Liver (tissue), 9 donors: ENCODE data around the gene DAAM1. TPM values are rescaled to one million over a fixed set of nuclear protein-coding genes. Genes with fewer than 3 reads are reported as not detected.

Experiments used
- DNase-seq: peaks from one replicate; pipeline ENCODE4 v3.0.0-alpha.2; 2017; ENCODE audit warnings: low spot score
- H3K27ac ChIP-seq, 2 donors: one replicate each; pipeline ENCODE4 v1.7.0; 2013; ENCODE audit warnings: inconsistent platforms in 2 of 2, low read length in 2 of 2, control low read depth in 1 of 2, low read depth in 1 of 2, mild to moderate bottlenecking in 1 of 2
- H3K27me3 ChIP-seq, 4 donors: one replicate each; pipeline versions ENCODE4 v1.6.1 to v1.7.0; 2013; ENCODE audit warnings: low read length in 3 of 4, inconsistent platforms in 1 of 4, mild to moderate bottlenecking in 1 of 4, moderate library complexity in 1 of 4; ENCODE audit not compliant: control insufficient read depth in 4 of 4, insufficient read depth in 4 of 4
- H3K36me3 ChIP-seq, 4 donors: one replicate each; pipeline versions ENCODE4 v1.6.1 to v1.7.0; 2013; ENCODE audit warnings: low read length in 3 of 4, mild to moderate bottlenecking in 3 of 4, low read depth in 1 of 4, moderate library complexity in 1 of 4; ENCODE audit not compliant: control insufficient read depth in 4 of 4, insufficient read depth in 3 of 4
- H3K4me1 ChIP-seq, 4 donors: one replicate each; pipeline versions ENCODE4 v1.6.1 to v1.7.0; 2013; ENCODE audit warnings: low read length in 3 of 4, mild to moderate bottlenecking in 3 of 4, moderate library complexity in 1 of 4; ENCODE audit not compliant: control insufficient read depth in 4 of 4, insufficient read depth in 4 of 4
- H3K4me3 ChIP-seq, 3 donors: one replicate each; pipeline versions ENCODE4 v1.6.1 to v1.7.0; 2013; ENCODE audit warnings: low read length in 3 of 3, control low read depth in 1 of 3, low read depth in 1 of 3, mild to moderate bottlenecking in 1 of 3
- H3K9ac ChIP-seq, 2 donors: one replicate each; pipeline ENCODE4 v1.7.0; 2013; ENCODE audit warnings: low read length in 2 of 2, mild to moderate bottlenecking in 2 of 2, moderate library complexity in 2 of 2, control low read depth in 1 of 2, low read depth in 1 of 2
- H3K9me3 ChIP-seq, 4 donors: one replicate each; pipeline versions ENCODE4 v1.6.1 to v1.7.0; 2013; ENCODE audit warnings: low read length in 3 of 4; ENCODE audit not compliant: control insufficient read depth in 4 of 4
- EGR1 ChIP-seq, 2 donors: IDR thresholded peaks; 2 replicates each; pipeline ENCODE4 v1.6.1; 2016 to 2018; ENCODE audit warnings: antibody characterized with exemption in 2 of 2, low read depth in 2 of 2
- FOXA2 ChIP-seq: IDR thresholded peaks from 2 replicates; pipeline ENCODE4 v1.6.1; 2016; ENCODE audit warnings: antibody characterized with exemption
- GABPA ChIP-seq, 2 donors: IDR thresholded peaks in 1 of 2; conservative IDR thresholded peaks in 1 of 2; 2 replicates each; pipeline ENCODE4 v1.6.1; 2016; ENCODE audit warnings: antibody characterized with exemption in 2 of 2, mild to moderate bottlenecking in 1 of 2, moderate library complexity in 1 of 2
- HNF4G ChIP-seq: IDR thresholded peaks from 2 replicates; pipeline ENCODE4 v1.6.1; 2016; ENCODE audit warnings: antibody characterized with exemption
- JUND ChIP-seq, 2 donors: IDR thresholded peaks; 2 replicates each; pipeline ENCODE4 v1.6.1; 2016; ENCODE audit warnings: antibody characterized with exemption in 2 of 2
- NR2F2 ChIP-seq: IDR thresholded peaks from 2 replicates; pipeline ENCODE4 v1.6.1; 2016; ENCODE audit warnings: antibody characterized with exemption
- RAD21 ChIP-seq, 2 donors: IDR thresholded peaks; 2 replicates each; pipeline ENCODE4 v1.6.1; 2016; ENCODE audit warnings: antibody characterized with exemption in 2 of 2, mild to moderate bottlenecking in 2 of 2
- RXRA ChIP-seq, 2 donors: IDR thresholded peaks; 2 replicates each; pipeline ENCODE4 v1.6.1; 2017 to 2018; ENCODE audit warnings: antibody characterized with exemption in 2 of 2, mild to moderate bottlenecking in 1 of 2
- SP1 ChIP-seq: IDR thresholded peaks from 2 replicates; pipeline ENCODE4 v1.6.1; 2018; ENCODE audit warnings: antibody characterized with exemption, mild to moderate bottlenecking
- TAF1 ChIP-seq: conservative IDR thresholded peaks from 2 replicates; pipeline ENCODE4 v1.6.1; 2016; ENCODE audit warnings: antibody characterized with exemption, mild to moderate bottlenecking
- YY1 ChIP-seq: IDR thresholded peaks from 2 replicates; pipeline ENCODE4 v1.6.1; 2016; ENCODE audit warnings: antibody characterized with exemption, mild to moderate bottlenecking
- WGBS: extraction: QIAGEN DNeasy Blood & Tissue Kit; methylation state at CpG from one replicate; pipeline ENCODE4 v1.1.7; 2013; 5-methylcytosine and 5-hydroxymethylcytosine counted together
- polyA plus RNA-seq, 2 donors: library from polyadenylated mRNA; stranded (reverse) in 1 of 2; unstranded in 1 of 2; fragments of 200-250 nt in 1 of 2; fragments of >200 nt in 1 of 2; fragmentation: Nextera tagmentation in 1 of 2; extraction: Ambion mirVana in 1 of 2; gene quantifications; one replicate each; pipeline versions ENCODE4 v1.2.1 to v1.2.3, GENCODE V29; 2013 to 2015
- total RNA-seq, 2 donors: library from RNA; depleted of rRNA; stranded (reverse); fragments of >200 nt; gene quantifications; one replicate each; pipeline ENCODE4 v1.2.3, GENCODE V29; 2014
- TF ChIP-seq, protein P1 (sequence below): IDR thresholded peaks from 2 replicates; pipeline ENCODE4 v1.6.1; 2016; ENCODE audit warnings: antibody characterized with exemption
- TF ChIP-seq, protein P2 (sequence below): IDR thresholded peaks from 2 replicates; pipeline ENCODE4 v1.6.1; 2016; ENCODE audit warnings: antibody characterized with exemption
- TF ChIP-seq, protein P3 (sequence below): fragments of 150-350 bp; IDR thresholded peaks from 2 replicates; pipeline ENCODE4 v1.5.1; 2017; ENCODE audit warnings: improper control_type of control experiment, low read depth, low read length; ENCODE audit not compliant: missing input control
- TF ChIP-seq, protein P4 (sequence below): IDR thresholded peaks from 2 replicates; pipeline ENCODE4 v1.6.1; 2016; ENCODE audit warnings: antibody characterized with exemption
- TF ChIP-seq, protein P5 (sequence below): IDR thresholded peaks from 2 replicates; pipeline ENCODE4 v1.6.1; 2016; ENCODE audit warnings: antibody characterized with exemption, mild to moderate bottlenecking
- donor health status: healthy.
- donor health status: healthy.
- donor health status: healthy.
- donor health status: healthy.
- donor health status: healthy.

Gene DAAM1
- total and polyA plus RNA-seq, 4 donors = 9.5 to 28.4 (median 18.5) TPM

DNA sequence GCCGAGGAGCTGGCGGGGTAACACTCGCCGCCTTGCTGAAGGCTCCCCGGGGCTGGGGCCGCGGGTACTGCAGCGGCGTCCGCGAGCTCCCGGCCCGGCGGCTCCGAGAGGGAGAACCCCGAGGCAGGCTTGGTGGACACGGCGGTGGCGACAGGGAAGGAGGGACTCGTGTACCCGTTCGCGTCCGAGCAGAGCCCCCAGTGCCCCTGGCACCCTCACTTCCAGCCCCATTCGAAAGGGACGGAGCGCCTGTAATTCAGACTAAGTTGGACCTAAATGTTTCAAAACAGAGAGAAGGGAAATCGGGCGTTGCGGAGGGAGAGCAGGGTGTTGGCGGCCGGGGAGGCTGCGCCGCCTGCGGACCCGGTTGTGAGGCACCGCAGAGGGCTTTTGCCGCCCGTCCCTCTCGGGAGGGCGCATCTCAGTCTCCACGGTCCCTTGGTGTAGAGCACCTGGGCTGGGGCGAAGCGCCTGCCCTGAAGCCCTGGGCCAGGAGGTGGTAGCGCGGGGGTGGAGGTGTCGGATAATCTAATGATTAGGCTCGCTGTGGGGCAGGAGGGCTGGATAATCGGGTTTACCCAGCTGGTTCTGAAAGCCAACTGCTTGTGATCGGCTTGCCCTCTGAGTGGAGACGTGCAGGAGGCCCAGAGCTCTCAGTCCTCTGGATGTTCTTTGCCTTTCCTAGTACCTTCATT is 771 bp downstream of the DAAM1 start:
- no peaks in the 10 kb centered on the region for H3K27me3 ChIP-seq
- peaks cover 0 to 37% (median 28%) of the 10 kb centered on the region in 4 donors for H3K4me1 ChIP-seq
- under 1% methylated on average over 51 of the region's 51 CpGs for WGBS
- peak overlapping the region; percentile 72 to 76 for H3K9ac ChIP-seq
- no peak for TF ChIP-seq RXRA (IDR thresholded peaks at IDR 0.05)
- no peak for TF ChIP-seq GABPA (IDR thresholded peaks at IDR 0.05 in 1 of 2, conservative IDR thresholded peaks at IDR 0.05 in 1 of 2)
- TF ChIP-seq, protein P1, sequence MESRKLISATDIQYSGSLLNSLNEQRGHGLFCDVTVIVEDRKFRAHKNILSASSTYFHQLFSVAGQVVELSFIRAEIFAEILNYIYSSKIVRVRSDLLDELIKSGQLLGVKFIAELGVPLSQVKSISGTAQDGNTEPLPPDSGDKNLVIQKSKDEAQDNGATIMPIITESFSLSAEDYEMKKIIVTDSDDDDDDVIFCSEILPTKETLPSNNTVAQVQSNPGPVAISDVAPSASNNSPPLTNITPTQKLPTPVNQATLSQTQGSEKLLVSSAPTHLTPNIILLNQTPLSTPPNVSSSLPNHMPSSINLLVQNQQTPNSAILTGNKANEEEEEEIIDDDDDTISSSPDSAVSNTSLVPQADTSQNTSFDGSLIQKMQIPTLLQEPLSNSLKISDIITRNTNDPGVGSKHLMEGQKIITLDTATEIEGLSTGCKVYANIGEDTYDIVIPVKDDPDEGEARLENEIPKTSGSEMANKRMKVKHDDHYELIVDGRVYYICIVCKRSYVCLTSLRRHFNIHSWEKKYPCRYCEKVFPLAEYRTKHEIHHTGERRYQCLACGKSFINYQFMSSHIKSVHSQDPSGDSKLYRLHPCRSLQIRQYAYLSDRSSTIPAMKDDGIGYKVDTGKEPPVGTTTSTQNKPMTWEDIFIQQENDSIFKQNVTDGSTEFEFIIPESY = no peak
- TF ChIP-seq, protein P2, sequence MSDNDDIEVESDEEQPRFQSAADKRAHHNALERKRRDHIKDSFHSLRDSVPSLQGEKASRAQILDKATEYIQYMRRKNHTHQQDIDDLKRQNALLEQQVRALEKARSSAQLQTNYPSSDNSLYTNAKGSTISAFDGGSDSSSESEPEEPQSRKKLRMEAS = no peak
- TF ChIP-seq, protein P3, sequence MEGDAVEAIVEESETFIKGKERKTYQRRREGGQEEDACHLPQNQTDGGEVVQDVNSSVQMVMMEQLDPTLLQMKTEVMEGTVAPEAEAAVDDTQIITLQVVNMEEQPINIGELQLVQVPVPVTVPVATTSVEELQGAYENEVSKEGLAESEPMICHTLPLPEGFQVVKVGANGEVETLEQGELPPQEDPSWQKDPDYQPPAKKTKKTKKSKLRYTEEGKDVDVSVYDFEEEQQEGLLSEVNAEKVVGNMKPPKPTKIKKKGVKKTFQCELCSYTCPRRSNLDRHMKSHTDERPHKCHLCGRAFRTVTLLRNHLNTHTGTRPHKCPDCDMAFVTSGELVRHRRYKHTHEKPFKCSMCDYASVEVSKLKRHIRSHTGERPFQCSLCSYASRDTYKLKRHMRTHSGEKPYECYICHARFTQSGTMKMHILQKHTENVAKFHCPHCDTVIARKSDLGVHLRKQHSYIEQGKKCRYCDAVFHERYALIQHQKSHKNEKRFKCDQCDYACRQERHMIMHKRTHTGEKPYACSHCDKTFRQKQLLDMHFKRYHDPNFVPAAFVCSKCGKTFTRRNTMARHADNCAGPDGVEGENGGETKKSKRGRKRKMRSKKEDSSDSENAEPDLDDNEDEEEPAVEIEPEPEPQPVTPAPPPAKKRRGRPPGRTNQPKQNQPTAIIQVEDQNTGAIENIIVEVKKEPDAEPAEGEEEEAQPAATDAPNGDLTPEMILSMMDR = no peak
- TF ChIP-seq JUND (IDR thresholded peaks at IDR 0.05) = no peak
- no peak for TF ChIP-seq EGR1 (IDR thresholded peaks at IDR 0.05; ENCODE audit: low read depth in 2 of 2)
- TF ChIP-seq HNF4G = no peak
- TF ChIP-seq SP1 = no peak
- no peak for TF ChIP-seq FOXA2
- TF ChIP-seq TAF1 = no peak
- TF ChIP-seq, protein P4, sequence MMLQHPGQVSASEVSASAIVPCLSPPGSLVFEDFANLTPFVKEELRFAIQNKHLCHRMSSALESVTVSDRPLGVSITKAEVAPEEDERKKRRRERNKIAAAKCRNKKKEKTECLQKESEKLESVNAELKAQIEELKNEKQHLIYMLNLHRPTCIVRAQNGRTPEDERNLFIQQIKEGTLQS = no peak
- TF ChIP-seq NR2F2 = no peak
- TF ChIP-seq RAD21 (IDR thresholded peaks at IDR 0.05) = no peak
- no peak for TF ChIP-seq YY1
- TF ChIP-seq, protein P5, sequence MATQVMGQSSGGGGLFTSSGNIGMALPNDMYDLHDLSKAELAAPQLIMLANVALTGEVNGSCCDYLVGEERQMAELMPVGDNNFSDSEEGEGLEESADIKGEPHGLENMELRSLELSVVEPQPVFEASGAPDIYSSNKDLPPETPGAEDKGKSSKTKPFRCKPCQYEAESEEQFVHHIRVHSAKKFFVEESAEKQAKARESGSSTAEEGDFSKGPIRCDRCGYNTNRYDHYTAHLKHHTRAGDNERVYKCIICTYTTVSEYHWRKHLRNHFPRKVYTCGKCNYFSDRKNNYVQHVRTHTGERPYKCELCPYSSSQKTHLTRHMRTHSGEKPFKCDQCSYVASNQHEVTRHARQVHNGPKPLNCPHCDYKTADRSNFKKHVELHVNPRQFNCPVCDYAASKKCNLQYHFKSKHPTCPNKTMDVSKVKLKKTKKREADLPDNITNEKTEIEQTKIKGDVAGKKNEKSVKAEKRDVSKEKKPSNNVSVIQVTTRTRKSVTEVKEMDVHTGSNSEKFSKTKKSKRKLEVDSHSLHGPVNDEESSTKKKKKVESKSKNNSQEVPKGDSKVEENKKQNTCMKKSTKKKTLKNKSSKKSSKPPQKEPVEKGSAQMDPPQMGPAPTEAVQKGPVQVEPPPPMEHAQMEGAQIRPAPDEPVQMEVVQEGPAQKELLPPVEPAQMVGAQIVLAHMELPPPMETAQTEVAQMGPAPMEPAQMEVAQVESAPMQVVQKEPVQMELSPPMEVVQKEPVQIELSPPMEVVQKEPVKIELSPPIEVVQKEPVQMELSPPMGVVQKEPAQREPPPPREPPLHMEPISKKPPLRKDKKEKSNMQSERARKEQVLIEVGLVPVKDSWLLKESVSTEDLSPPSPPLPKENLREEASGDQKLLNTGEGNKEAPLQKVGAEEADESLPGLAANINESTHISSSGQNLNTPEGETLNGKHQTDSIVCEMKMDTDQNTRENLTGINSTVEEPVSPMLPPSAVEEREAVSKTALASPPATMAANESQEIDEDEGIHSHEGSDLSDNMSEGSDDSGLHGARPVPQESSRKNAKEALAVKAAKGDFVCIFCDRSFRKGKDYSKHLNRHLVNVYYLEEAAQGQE = no peak
- H3K36me3 ChIP-seq = no peaks in the 10 kb centered on the region
- peak overlapping the region; percentile 66 to 70 (median 67) for H3K4me3 ChIP-seq
- DNase-seq = peak; percentile 61
- H3K27ac ChIP-seq = peak overlapping the region; percentile 84 to 96
- no peaks in the 10 kb centered on the region for H3K9me3 ChIP-seq
